ENCODE data around the gene APRT. TPM values are rescaled to one million over a fixed set of nuclear protein-coding genes. Genes with fewer than 3 reads are reported as not detected.

APRT gene
- total and polyA plus RNA-seq, 9 of the 15 experiments (the other 6 are each of a cell fraction or from before 2014, with no cell fraction given): 41.7 to 409 (median 146) TPM

GRCh38 chr16:88811769-88812512 is at the start of gene APRT (continued):
- TF ChIP-seq ZNF398 (CRISPR knock-in tag; IDR thresholded peaks at IDR 0.05) (no peak), IRF2 (CRISPR knock-in tag; IDR thresholded peaks at IDR 0.05) (no peak), ZNF184 (CRISPR knock-in tag; IDR thresholded peaks at IDR 0.05) (no peak), THAP12 (CRISPR knock-in tag; IDR thresholded peaks at IDR 0.05) (no peak), MECOM (CRISPR knock-in tag; IDR thresholded peaks at IDR 0.05) (no peak), ID3 (CRISPR knock-in tag; IDR thresholded peaks at IDR 0.05) (no peak), ID3 (tag; IDR thresholded peaks at IDR 0.05) (peak; percentile 61; the same call in 1 of the 2 replicates), ZBTB11 (CRISPR knock-in tag; IDR thresholded peaks at IDR 0.05) (peak in 1 of 3 experiments; percentile 75; a peak in 2 of 6 replicates), NBN (IDR thresholded peaks at IDR 0.05; ENCODE audit: low read depth) (peak; percentile 36; the same call in 1 of the 2 replicates), SOX6 (IDR thresholded peaks at IDR 0.05) (0 out of 2 replicates have a peak, but pooled peaks have one; percentile 35), ZNF778 (CRISPR knock-in tag; IDR thresholded peaks at IDR 0.05) (no peak), ZNF3 (CRISPR knock-in tag; IDR thresholded peaks at IDR 0.05) (no peak), PATZ1 (CRISPR knock-in tag; IDR thresholded peaks at IDR 0.05; ENCODE audit: borderline replicate concordance) (0 out of 2 replicates have a peak, but pooled peaks have one; percentile 48), TBP (optimal IDR thresholded peaks at IDR 0.05; ENCODE audit: low read depth, low read length) (peak; percentile 49), ELF2 (CRISPR knock-in tag; IDR thresholded peaks at IDR 0.05) (no peak), CBFA2T2 (conservative IDR thresholded peaks at IDR 0.05) (0 out of 2 replicates have a peak, but pooled peaks have one; percentile 2), GABPB2 (CRISPR knock-in tag; conservative IDR thresholded peaks at IDR 0.05) (no peak)
